ENCODE data around the gene MAST4. TPM values are rescaled to one million over a fixed set of nuclear protein-coding genes. Genes with fewer than 3 reads are reported as not detected.

The MAST4 gene
- total and polyA plus RNA-seq, 2 of the 4 experiments (the other 2 are of a cell fraction) = 4.8 to 6.8 TPM

- no peak overlapping the region for H2AK9ac ChIP-seq (replicated peaks; ENCODE audit: low read depth, low read length, poor library complexity)
- H3K4me3 ChIP-seq (ENCODE audit: insufficient read depth, low read depth, low read length) = no peak overlapping the region
- intact Hi-C loops (cut with micrococcal nuclease) (no loop called here), in situ Hi-C loops (cut with MboI; ENCODE audit: low sequenced_read_pairs) (loop anchor here (25.0 kb wide), 1 partner anchor 1444 kb away; no protein-coding TSS in a partner anchor), dilution Hi-C loops (cut with HindIII; ENCODE audit: low sequenced_read_pairs, unreplicated experiment) (no loop called here)
- H2BK120ac ChIP-seq (ENCODE audit: low read depth, low read length) = no peak overlapping the region
- no peaks in the 10 kb centered on the region for H3K9me3 ChIP-seq (ENCODE audit: control insufficient read depth, insufficient read depth, low read length)
- ChIA-PET POLR2A (ENCODE audit: unreplicated experiment) (no interaction called here), CTCF (interaction anchor here (0.5 kb wide), 1 partner anchor 607 kb away, joined by 3 read pairs; no protein-coding TSS in a partner anchor)
- no peak overlapping the region for H4K5ac ChIP-seq (ENCODE audit: low read depth, low read length)
- H4K91ac ChIP-seq (ENCODE audit: insufficient read depth, low read depth, low read length) = no peak overlapping the region
- TF ChIP-seq NFE2L2 (IDR thresholded peaks at IDR 0.05; ENCODE audit: low read depth, low read length) (no peak), BHLHE40 (IDR thresholded peaks at IDR 0.05; ENCODE audit: low read depth, low read length) (no peak), CHD1 (IDR thresholded peaks at IDR 0.05; ENCODE audit: low read depth, low read length) (no peak), FOS (IDR thresholded peaks at IDR 0.05; ENCODE audit: low read depth, low read length) (no peak), MAZ (IDR thresholded peaks at IDR 0.05; ENCODE audit: borderline replicate concordance, low read depth, low read length) (no peak), RCOR1 (IDR thresholded peaks at IDR 0.05; ENCODE audit: insufficient replicate concordance, low read length) (no peak), MAFK (IDR thresholded peaks at IDR 0.05; ENCODE audit: low read depth, low read length) (no peak), MXI1 (IDR thresholded peaks at IDR 0.05; ENCODE audit: borderline replicate concordance, low read depth, low read length) (no peak), ELK1 (IDR thresholded peaks at IDR 0.05; ENCODE audit: borderline replicate concordance, low read depth, low read length) (no peak), CEBPB (IDR thresholded peaks at IDR 0.05; ENCODE audit: low read depth, low read length) (no peak), RAD21 (IDR thresholded peaks at IDR 0.05; ENCODE audit: low read length) (no peak), RFX5 (IDR thresholded peaks at IDR 0.05; ENCODE audit: low read depth, low read length) (no peak), POLR2A (IDR thresholded peaks at IDR 0.05; ENCODE audit: low read depth, low read length) (no peak), SMC3 (IDR thresholded peaks at IDR 0.05; ENCODE audit: low read depth, low read length) (no peak)
- TF ChIP-seq, protein P1, sequence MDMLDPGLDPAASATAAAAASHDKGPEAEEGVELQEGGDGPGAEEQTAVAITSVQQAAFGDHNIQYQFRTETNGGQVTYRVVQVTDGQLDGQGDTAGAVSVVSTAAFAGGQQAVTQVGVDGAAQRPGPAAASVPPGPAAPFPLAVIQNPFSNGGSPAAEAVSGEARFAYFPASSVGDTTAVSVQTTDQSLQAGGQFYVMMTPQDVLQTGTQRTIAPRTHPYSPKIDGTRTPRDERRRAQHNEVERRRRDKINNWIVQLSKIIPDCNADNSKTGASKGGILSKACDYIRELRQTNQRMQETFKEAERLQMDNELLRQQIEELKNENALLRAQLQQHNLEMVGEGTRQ (IDR thresholded peaks at IDR 0.05; ENCODE audit: low read depth, low read length) = no peak
- TF ChIP-seq, protein P2, sequence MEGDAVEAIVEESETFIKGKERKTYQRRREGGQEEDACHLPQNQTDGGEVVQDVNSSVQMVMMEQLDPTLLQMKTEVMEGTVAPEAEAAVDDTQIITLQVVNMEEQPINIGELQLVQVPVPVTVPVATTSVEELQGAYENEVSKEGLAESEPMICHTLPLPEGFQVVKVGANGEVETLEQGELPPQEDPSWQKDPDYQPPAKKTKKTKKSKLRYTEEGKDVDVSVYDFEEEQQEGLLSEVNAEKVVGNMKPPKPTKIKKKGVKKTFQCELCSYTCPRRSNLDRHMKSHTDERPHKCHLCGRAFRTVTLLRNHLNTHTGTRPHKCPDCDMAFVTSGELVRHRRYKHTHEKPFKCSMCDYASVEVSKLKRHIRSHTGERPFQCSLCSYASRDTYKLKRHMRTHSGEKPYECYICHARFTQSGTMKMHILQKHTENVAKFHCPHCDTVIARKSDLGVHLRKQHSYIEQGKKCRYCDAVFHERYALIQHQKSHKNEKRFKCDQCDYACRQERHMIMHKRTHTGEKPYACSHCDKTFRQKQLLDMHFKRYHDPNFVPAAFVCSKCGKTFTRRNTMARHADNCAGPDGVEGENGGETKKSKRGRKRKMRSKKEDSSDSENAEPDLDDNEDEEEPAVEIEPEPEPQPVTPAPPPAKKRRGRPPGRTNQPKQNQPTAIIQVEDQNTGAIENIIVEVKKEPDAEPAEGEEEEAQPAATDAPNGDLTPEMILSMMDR (conservative IDR thresholded peaks at IDR 0.05; ENCODE audit: low read depth, low read length) = no peak
- ATAC-seq (ENCODE audit: low read depth) (no peak), DNase-seq (no peak)
- H3K23ac ChIP-seq (ENCODE audit: low read depth, low read length) = no peak overlapping the region
- H3K14ac ChIP-seq (replicated peaks; ENCODE audit: low read depth, low read length) = no peak overlapping the region
- no peaks in the 10 kb centered on the region for H3K9me1 ChIP-seq (ENCODE audit: insufficient read depth, low read length)
- H2BK5ac ChIP-seq (ENCODE audit: low read depth, low read length, poor library complexity, severe bottlenecking) = no peak overlapping the region
- no peak overlapping the region for H3K27ac ChIP-seq (ENCODE audit: insufficient read depth, low read length)
- H2BK15ac ChIP-seq (ENCODE audit: low read depth, low read length) = no peak overlapping the region
- H3K27me3 ChIP-seq (ENCODE audit: control insufficient read depth, insufficient read depth, low read length) = peaks cover 10% of the 10 kb centered on the region
- no peak overlapping the region for H3K56ac ChIP-seq (ENCODE audit: extremely low read depth, insufficient read depth, low read length)
- no CpG with 5 or more reads among the region's 5 CpGs for WGBS, 2 experiments (ENCODE audit: extremely low coverage in 2 of 2, insufficient read length in 1 of 2)
- no peak overlapping the region for H2AK5ac ChIP-seq (ENCODE audit: low read depth, low read length)
- H3K79me1 ChIP-seq (ENCODE audit: low read depth in 1 of 2, low read length in 2 of 2) = no peaks in the 10 kb centered on the region
- H2BK20ac ChIP-seq (ENCODE audit: low read depth, low read length) = no peak overlapping the region
- H4K20me1 ChIP-seq (ENCODE audit: insufficient read depth, low read length) = no peaks in the 10 kb centered on the region
- no peaks in the 10 kb centered on the region for H3K36me3 ChIP-seq (ENCODE audit: control insufficient read depth, insufficient read depth, low read length)
- H3K9ac ChIP-seq (ENCODE audit: low read depth, low read length) = no peak overlapping the region
- H2AFZ ChIP-seq (replicated peaks; ENCODE audit: low read length, poor library complexity) = no peak overlapping the region
- no peak overlapping the region for H3K18ac ChIP-seq (ENCODE audit: low read depth, low read length)
- no peak overlapping the region for H4K8ac ChIP-seq (ENCODE audit: low read depth in 2 of 2, low read length in 2 of 2)
- no TSS peak for BruUV-seq (replicated peaks)
- H3K4me2 ChIP-seq (ENCODE audit: low read depth, low read length) = no peak overlapping the region
- H3K4ac ChIP-seq (ENCODE audit: low read depth, low read length) = no peak overlapping the region
- H3K4me1 ChIP-seq (ENCODE audit: control insufficient read depth, insufficient read depth, low read length) = no peaks in the 10 kb centered on the region
Measured at GRCh38 chr5:66818304-66818934, 222.2 kb downstream of the MAST4 start.

Data from IMR-90 (cell line).